GM23338 (cell line): Measurements from ENCODE around the gene STEAP1B. TPM values are rescaled to one million over a fixed set of nuclear protein-coding genes. Genes with fewer than 3 reads are reported as not detected.

Source experiments
- ATAC-seq: fragments of 200-7000 bp; cut with Tn5 transposase; 3 replicates; pipeline ENCODE4 v1.9.1; 2020
- DNase-seq: peaks from one replicate; pipeline ENCODE4 v3.0.0-alpha.2; 2015; ENCODE audit warnings: low spot score
- H2AFZ ChIP-seq: fragments of 200-600 bp; sonication (generic); 2 replicates; pipeline ENCODE4 v1.8.0; 2016; ENCODE audit warnings: antibody characterized with exemption, mild to moderate bottlenecking, moderate library complexity
- H3F3A ChIP-seq: fragments of 200-600 bp; sonication (generic); replicated peaks from 2 replicates; pipeline ENCODE4 v1.8.0; 2017; ENCODE audit warnings: antibody characterized with exemption, mixed run types, low read depth
- H3K27ac ChIP-seq: fragments of 200-600 bp; sonication (generic); 2 replicates; pipeline ENCODE4 v1.6.1; 2016; ENCODE audit warnings: low read depth
- H3K27me3 ChIP-seq: fragments of 200-600 bp; sonication (generic); 2 replicates; pipeline ENCODE4 v1.8.0; 2016; ENCODE audit warnings: mild to moderate bottlenecking, mixed run types, moderate library complexity; ENCODE audit not compliant: insufficient read depth
- H3K36me3 ChIP-seq: fragments of 200-600 bp; sonication (generic); 2 replicates; pipeline ENCODE4 v1.8.0; 2016; ENCODE audit warnings: mild to moderate bottlenecking; ENCODE audit not compliant: insufficient read depth
- H3K4me1 ChIP-seq: fragments of 200-600 bp; sonication (generic); 2 replicates; pipeline ENCODE4 v1.8.0; 2016; ENCODE audit warnings: mild to moderate bottlenecking, moderate library complexity; ENCODE audit not compliant: insufficient read depth
- H3K4me2 ChIP-seq: fragments of 200-600 bp; sonication (generic); 2 replicates; pipeline ENCODE4 v1.7.1; 2017; ENCODE audit warnings: mixed run types
- H3K4me3 ChIP-seq: fragments of 200-600 bp; sonication (generic); 2 replicates; pipeline ENCODE4 v1.6.1; 2016; ENCODE audit warnings: mixed run types
- H3K79me2 ChIP-seq: fragments of 200-600 bp; sonication (generic); replicated peaks from 2 replicates; pipeline ENCODE4 v1.8.0; 2017; ENCODE audit warnings: mild to moderate bottlenecking; ENCODE audit not compliant: insufficient read depth
- H3K9me2 ChIP-seq: fragments of 200-600 bp; sonication (generic); 2 replicates; pipeline ENCODE4 v1.8.0; 2017; ENCODE audit not compliant: insufficient read depth
- H4K20me1 ChIP-seq: fragments of 200-600 bp; sonication (generic); replicated peaks from 2 replicates; pipeline ENCODE4 v1.8.0; 2017; ENCODE audit warnings: mild to moderate bottlenecking; ENCODE audit not compliant: insufficient read depth
- H3K27ac Mint-ChIP-seq: 2 replicates; pipeline ENCODE4 v1.8.0; 2020; ENCODE audit warnings: inconsistent platforms, mild to moderate bottlenecking, moderate library complexity, mixed read lengths
- H3K27me3 Mint-ChIP-seq: 3 replicates; pipeline ENCODE4 v1.8.0; 2022; ENCODE audit warnings: low read depth, mild to moderate bottlenecking, moderate library complexity, mixed read lengths, inconsistent platforms; ENCODE audit not compliant: insufficient read depth, poor library complexity
- H3K36me3 Mint-ChIP-seq: 3 replicates; pipeline ENCODE4 v1.8.0; 2021; ENCODE audit warnings: low read depth, mild to moderate bottlenecking, inconsistent platforms, moderate library complexity, mixed read lengths
- H3K4me1 Mint-ChIP-seq: 3 replicates; pipeline ENCODE4 v1.8.0; 2020; ENCODE audit warnings: mild to moderate bottlenecking, inconsistent platforms, mixed read lengths
- H3K4me3 Mint-ChIP-seq: 3 replicates; pipeline ENCODE4 v1.8.0; 2021; ENCODE audit warnings: moderate library complexity, mild to moderate bottlenecking, inconsistent platforms, mixed read lengths
- H3K9me3 Mint-ChIP-seq: 3 replicates; pipeline ENCODE4 v1.8.0; 2020; ENCODE audit warnings: moderate library complexity, mild to moderate bottlenecking, inconsistent platforms, mixed read lengths
- CTCF ChIP-seq, 2 experiments: fragments of 200-600 bp in 1 of 2; sonication (generic) in 1 of 2; conservative IDR thresholded peaks; 2 replicates each; pipeline versions ENCODE4 v1.5.1 to v1.6.1; 2016 to 2017; ENCODE audit warnings: antibody characterized with exemption in 2 of 2, low read depth in 2 of 2, mild to moderate bottlenecking in 2 of 2, moderate library complexity in 1 of 2
- ETS1 ChIP-seq: IDR thresholded peaks from 2 replicates; pipeline ENCODE4 v1.6.1; 2016; ENCODE audit warnings: antibody characterized with exemption
- EZH2phosphoT487 ChIP-seq: fragments of 200-600 bp; sonication (generic); IDR thresholded peaks from one replicate; pipeline ENCODE4 v1.8.1; 2018; ENCODE audit warnings: antibody characterized with exemption; ENCODE audit not compliant: unreplicated experiment
- JUNB ChIP-seq: IDR thresholded peaks from one replicate; pipeline ENCODE4 v1.6.1; 2016; ENCODE audit warnings: antibody characterized with exemption; ENCODE audit not compliant: unreplicated experiment
- NANOG ChIP-seq: IDR thresholded peaks from 2 replicates; pipeline ENCODE4 v1.6.1; 2016; ENCODE audit warnings: antibody characterized with exemption, borderline replicate concordance
- ZNF114 ChIP-seq: fragments of 250-450 bp; sonication (Bioruptor Pico); IDR thresholded peaks from 2 replicates; pipeline ENCODE4 v1.5.0; 2020; ENCODE audit warnings: mild to moderate bottlenecking, moderate library complexity
- ZNF331 ChIP-seq: fragments of 250-450 bp; sonication (Bioruptor Pico); IDR thresholded peaks from 2 replicates; pipeline ENCODE4 v1.5.0; 2020; ENCODE audit warnings: low read depth, mild to moderate bottlenecking, moderate library complexity
- polyA plus RNA-seq: library from polyadenylated mRNA; unstranded; fragments of >200 nt; fragmentation: Nextera tagmentation; extraction: Ambion mirVana; gene quantifications from 2 replicates; pipeline ENCODE4 v1.2.1, GENCODE V29; 2016
- total RNA-seq: library from RNA; depleted of rRNA; stranded (reverse); fragments of >200 nt; shearing (Covaris generic); gene quantifications from 2 replicates; pipeline ENCODE4 v1.2.3, GENCODE V29; 2014

The STEAP1B gene
- total and polyA plus RNA-seq, 2 experiments from 2014 or later = 4.9 to 16.5 TPM

DNA sequence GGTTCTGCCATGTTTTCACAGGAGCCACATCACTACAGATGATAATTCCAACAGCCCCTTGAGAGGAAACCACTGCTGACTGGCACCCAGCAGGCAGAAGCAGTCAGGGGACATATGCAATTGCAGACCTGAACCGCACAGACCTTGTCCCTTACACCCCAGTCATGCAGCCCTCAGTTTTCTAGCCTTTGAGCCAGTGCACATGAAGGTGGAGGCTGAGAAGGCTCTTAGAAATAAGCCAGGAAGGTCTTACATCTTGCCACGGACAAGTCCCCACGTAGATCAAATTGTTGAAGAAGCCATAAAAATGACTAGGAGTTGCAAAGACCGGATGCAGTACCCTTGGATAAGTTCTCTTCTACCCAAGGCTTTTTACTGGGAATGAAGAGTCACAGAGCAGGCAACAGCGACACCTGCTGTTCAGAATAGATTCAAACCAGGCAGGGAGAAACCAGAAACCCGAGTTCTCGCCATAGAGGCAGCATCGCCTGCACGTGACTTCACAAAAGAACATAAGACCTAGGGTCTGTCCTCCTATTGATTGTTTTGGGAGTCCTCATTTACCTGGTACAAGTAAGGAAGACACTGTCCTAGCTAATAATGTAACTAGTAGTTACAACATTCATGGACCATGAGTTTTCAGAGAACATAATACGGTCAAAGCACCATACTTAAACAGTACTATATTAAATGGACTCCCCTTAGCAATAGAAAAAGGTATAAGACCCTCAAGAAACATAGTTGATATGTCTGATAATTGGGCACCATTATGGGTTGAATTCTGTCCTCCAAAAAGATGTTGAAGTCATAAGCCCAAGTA lies 11.1 kb downstream of the STEAP1B start:
- H3K4me3 ChIP-seq = no peak overlapping the region
- TF ChIP-seq CTCF (conservative IDR thresholded peaks at IDR 0.05; ENCODE audit: low read depth in 2 of 2) = peak; percentile 97 to 98
- TF ChIP-seq JUNB = no peak
- no peaks in the 10 kb centered on the region for H4K20me1 ChIP-seq
- no peak overlapping the region for H3K27ac ChIP-seq
- Mint-ChIP-seq H3K9me3 (no peaks in the 10 kb centered on the region), H3K36me3 (peaks cover 3% of the 10 kb centered on the region; the same call in 1 of the 3 replicates), H3K4me1 (peaks cover 13% of the 10 kb centered on the region), H3K27ac (no peak overlapping the region), H3K27me3 (peaks cover 11% of the 10 kb centered on the region), H3K4me3 (no peak overlapping the region)
- peak; percentile 91 for DNase-seq
- H2AFZ ChIP-seq = no peak overlapping the region
- H3K27me3 ChIP-seq = no peaks in the 10 kb centered on the region
- no peaks in the 10 kb centered on the region for H3K9me2 ChIP-seq
- peaks cover 5% of the 10 kb centered on the region; the same call in 1 of the 2 replicates for H3K4me1 ChIP-seq
- no peaks in the 10 kb centered on the region for H3K79me2 ChIP-seq
- H3K4me2 ChIP-seq = no peak overlapping the region
- no peaks in the 10 kb centered on the region; the same call in 1 of the 2 replicates for H3K36me3 ChIP-seq
- ATAC-seq = peak; percentile 93
- no peaks in the 10 kb centered on the region for H3F3A ChIP-seq

- H3K27me3 ChIP-seq = no peaks in the 10 kb centered on the region
- peaks cover 11% of the 10 kb centered on the region for H3K27me3 Mint-ChIP-seq
- H3K36me3 ChIP-seq = no peaks in the 10 kb centered on the region; the same call in 1 of the 2 replicates
- no peaks in the 10 kb centered on the region for H4K20me1 ChIP-seq
- DNase-seq (peak; percentile 37), ATAC-seq (peak; percentile 63)
- H2AFZ ChIP-seq = no peak overlapping the region
- no peak overlapping the region for H3K4me3 ChIP-seq
- H3K9me3 Mint-ChIP-seq = no peaks in the 10 kb centered on the region
- no peak overlapping the region for H3K4me2 ChIP-seq
- peaks cover 5% of the 10 kb centered on the region; the same call in 1 of the 2 replicates for H3K4me1 ChIP-seq
- H3K9me2 ChIP-seq = no peaks in the 10 kb centered on the region
- H3K36me3 Mint-ChIP-seq = peaks cover 3% of the 10 kb centered on the region; the same call in 2 of the 3 replicates
- H3K27ac ChIP-seq = no peak overlapping the region; the same call in 1 of the 2 replicates
- peaks cover 13% of the 10 kb centered on the region for H3K4me1 Mint-ChIP-seq
- no peak overlapping the region for H3K4me3 Mint-ChIP-seq
- TF ChIP-seq ZNF114 (CRISPR knock-in tag) (no peak), EZH2phosphoT487 (no peak), JUNB (no peak)
- no peaks in the 10 kb centered on the region for H3F3A ChIP-seq
- H3K79me2 ChIP-seq = no peaks in the 10 kb centered on the region
- H3K27ac Mint-ChIP-seq = no peak overlapping the region
Measured at GRCh38 chr7:22487978-22488642, 11.9 kb downstream of the STEAP1B start.

DNA sequence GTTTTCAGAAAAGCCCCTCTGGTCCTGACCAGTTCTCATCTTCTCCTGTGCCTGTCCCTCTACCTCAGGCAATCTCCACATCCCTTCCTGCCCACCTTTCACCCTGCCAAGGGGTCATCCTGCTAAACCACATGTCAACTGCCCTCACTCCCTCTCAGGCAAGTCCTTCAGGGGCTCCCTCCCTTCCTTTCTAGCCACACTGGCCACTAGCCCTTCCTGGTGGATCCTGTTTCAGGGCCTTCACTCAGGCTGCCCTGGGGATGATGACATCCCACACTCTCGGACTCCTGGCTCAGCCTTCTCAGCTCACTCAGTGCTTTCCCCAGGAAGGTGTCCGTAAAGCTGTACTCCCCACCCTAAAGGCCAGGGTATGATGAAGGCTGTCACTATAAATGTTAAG lies 13.4 kb downstream of the STEAP1B start:
- Histone ChIP-seq H3K27ac (no peak overlapping the region), H3F3A (no peaks in the 10 kb centered on the region), H3K27me3 (no peaks in the 10 kb centered on the region), H4K20me1 (no peaks in the 10 kb centered on the region), H3K4me3 (no peak overlapping the region), H2AFZ (no peak overlapping the region), H3K4me1 (peaks cover 5% of the 10 kb centered on the region; the same call in 1 of the 2 replicates), H3K4me2 (no peak overlapping the region), H3K36me3 (no peaks in the 10 kb centered on the region; the same call in 1 of the 2 replicates), H3K79me2 (no peaks in the 10 kb centered on the region), H3K9me2 (no peaks in the 10 kb centered on the region)
- Mint-ChIP-seq H3K27ac (peak overlapping the region; percentile 21; the same call in 1 of the 2 replicates), H3K4me3 (no peak overlapping the region), H3K36me3 (peaks cover 3% of the 10 kb centered on the region; the same call in 2 of the 3 replicates), H3K27me3 (peaks cover 11% of the 10 kb centered on the region), H3K9me3 (no peaks in the 10 kb centered on the region), H3K4me1 (peaks cover 13% of the 10 kb centered on the region)
- DNase-seq (no peak), ATAC-seq (no peak)
- TF ChIP-seq EZH2phosphoT487 (no peak), ZNF114 (CRISPR knock-in tag) (no peak), NANOG (no peak), ETS1 (no peak), ZNF331 (no peak)
